Liver (tissue), 9 donors: ENCODE measurements around the gene SKOR2. TPM values are rescaled to one million over a fixed set of nuclear protein-coding genes. Genes with fewer than 3 reads are reported as not detected.

Source experiments
- DNase-seq: peaks from one replicate; pipeline ENCODE4 v3.0.0-alpha.2; 2017; ENCODE audit warnings: low spot score
- H3K27ac ChIP-seq, 2 donors: one replicate each; pipeline ENCODE4 v1.7.0; 2013; ENCODE audit warnings: inconsistent platforms in 2 of 2, low read length in 2 of 2, control low read depth in 1 of 2, low read depth in 1 of 2, mild to moderate bottlenecking in 1 of 2
- H3K27me3 ChIP-seq, 4 donors: one replicate each; pipeline versions ENCODE4 v1.6.1 to v1.7.0; 2013; ENCODE audit warnings: low read length in 3 of 4, inconsistent platforms in 1 of 4, mild to moderate bottlenecking in 1 of 4, moderate library complexity in 1 of 4; ENCODE audit not compliant: control insufficient read depth in 4 of 4, insufficient read depth in 4 of 4
- H3K36me3 ChIP-seq, 4 donors: one replicate each; pipeline versions ENCODE4 v1.6.1 to v1.7.0; 2013; ENCODE audit warnings: low read length in 3 of 4, mild to moderate bottlenecking in 3 of 4, low read depth in 1 of 4, moderate library complexity in 1 of 4; ENCODE audit not compliant: control insufficient read depth in 4 of 4, insufficient read depth in 3 of 4
- H3K4me1 ChIP-seq, 4 donors: one replicate each; pipeline versions ENCODE4 v1.6.1 to v1.7.0; 2013; ENCODE audit warnings: low read length in 3 of 4, mild to moderate bottlenecking in 3 of 4, moderate library complexity in 1 of 4; ENCODE audit not compliant: control insufficient read depth in 4 of 4, insufficient read depth in 4 of 4
- H3K4me3 ChIP-seq, 3 donors: one replicate each; pipeline versions ENCODE4 v1.6.1 to v1.7.0; 2013; ENCODE audit warnings: low read length in 3 of 3, control low read depth in 1 of 3, low read depth in 1 of 3, mild to moderate bottlenecking in 1 of 3
- H3K9ac ChIP-seq, 2 donors: one replicate each; pipeline ENCODE4 v1.7.0; 2013; ENCODE audit warnings: low read length in 2 of 2, mild to moderate bottlenecking in 2 of 2, moderate library complexity in 2 of 2, control low read depth in 1 of 2, low read depth in 1 of 2
- H3K9me3 ChIP-seq, 4 donors: one replicate each; pipeline versions ENCODE4 v1.6.1 to v1.7.0; 2013; ENCODE audit warnings: low read length in 3 of 4; ENCODE audit not compliant: control insufficient read depth in 4 of 4
- EGR1 ChIP-seq, 2 donors: IDR thresholded peaks; 2 replicates each; pipeline ENCODE4 v1.6.1; 2016 to 2018; ENCODE audit warnings: antibody characterized with exemption in 2 of 2, low read depth in 2 of 2
- FOXA2 ChIP-seq: IDR thresholded peaks from 2 replicates; pipeline ENCODE4 v1.6.1; 2016; ENCODE audit warnings: antibody characterized with exemption
- GABPA ChIP-seq, 2 donors: IDR thresholded peaks in 1 of 2; conservative IDR thresholded peaks in 1 of 2; 2 replicates each; pipeline ENCODE4 v1.6.1; 2016; ENCODE audit warnings: antibody characterized with exemption in 2 of 2, mild to moderate bottlenecking in 1 of 2, moderate library complexity in 1 of 2
- HNF4A ChIP-seq, 2 donors: conservative IDR thresholded peaks; 2 replicates each; pipeline ENCODE4 v1.6.1; 2016; ENCODE audit warnings: antibody characterized with exemption in 2 of 2, mild to moderate bottlenecking in 2 of 2
- HNF4G ChIP-seq: IDR thresholded peaks from 2 replicates; pipeline ENCODE4 v1.6.1; 2016; ENCODE audit warnings: antibody characterized with exemption
- JUND ChIP-seq, 2 donors: IDR thresholded peaks; 2 replicates each; pipeline ENCODE4 v1.6.1; 2016; ENCODE audit warnings: antibody characterized with exemption in 2 of 2
- NR2F2 ChIP-seq: IDR thresholded peaks from 2 replicates; pipeline ENCODE4 v1.6.1; 2016; ENCODE audit warnings: antibody characterized with exemption
- RXRA ChIP-seq, 2 donors: IDR thresholded peaks; 2 replicates each; pipeline ENCODE4 v1.6.1; 2017 to 2018; ENCODE audit warnings: antibody characterized with exemption in 2 of 2, mild to moderate bottlenecking in 1 of 2
- SP1 ChIP-seq: IDR thresholded peaks from 2 replicates; pipeline ENCODE4 v1.6.1; 2018; ENCODE audit warnings: antibody characterized with exemption, mild to moderate bottlenecking
- TAF1 ChIP-seq: conservative IDR thresholded peaks from 2 replicates; pipeline ENCODE4 v1.6.1; 2016; ENCODE audit warnings: antibody characterized with exemption, mild to moderate bottlenecking
- YY1 ChIP-seq: IDR thresholded peaks from 2 replicates; pipeline ENCODE4 v1.6.1; 2016; ENCODE audit warnings: antibody characterized with exemption, mild to moderate bottlenecking
- WGBS: extraction: QIAGEN DNeasy Blood & Tissue Kit; methylation state at CpG from one replicate; pipeline ENCODE4 v1.1.7; 2013; 5-methylcytosine and 5-hydroxymethylcytosine counted together
- polyA plus RNA-seq, 2 donors: library from polyadenylated mRNA; stranded (reverse) in 1 of 2; unstranded in 1 of 2; fragments of 200-250 nt in 1 of 2; fragments of >200 nt in 1 of 2; fragmentation: Nextera tagmentation in 1 of 2; extraction: Ambion mirVana in 1 of 2; gene quantifications; one replicate each; pipeline versions ENCODE4 v1.2.1 to v1.2.3, GENCODE V29; 2013 to 2015
- total RNA-seq, 2 donors: library from RNA; depleted of rRNA; stranded (reverse); fragments of >200 nt; gene quantifications; one replicate each; pipeline ENCODE4 v1.2.3, GENCODE V29; 2014
- TF ChIP-seq, protein P1 (sequence below): fragments of 150-350 bp; IDR thresholded peaks from 2 replicates; pipeline ENCODE4 v1.5.1; 2017; ENCODE audit warnings: improper control_type of control experiment, low read depth, low read length; ENCODE audit not compliant: missing input control
- TF ChIP-seq, protein P2 (sequence below): IDR thresholded peaks from 2 replicates; pipeline ENCODE4 v1.6.1; 2016; ENCODE audit warnings: antibody characterized with exemption
- TF ChIP-seq, protein P3 (sequence below): IDR thresholded peaks from 2 replicates; pipeline ENCODE4 v1.6.1; 2016; ENCODE audit warnings: antibody characterized with exemption
- TF ChIP-seq, protein P4 (sequence below): IDR thresholded peaks from 2 replicates; pipeline ENCODE4 v1.6.1; 2016; ENCODE audit warnings: antibody characterized with exemption
- TF ChIP-seq, protein P5 (sequence below): IDR thresholded peaks from 2 replicates; pipeline ENCODE4 v1.6.1; 2016; ENCODE audit warnings: antibody characterized with exemption, mild to moderate bottlenecking
- donor health status: healthy.
- donor health status: healthy.
- donor health status: healthy.
- donor health status: healthy.
- donor health status: healthy.

Gene SKOR2
- total and polyA plus RNA-seq, 4 donors = not detected

DNA sequence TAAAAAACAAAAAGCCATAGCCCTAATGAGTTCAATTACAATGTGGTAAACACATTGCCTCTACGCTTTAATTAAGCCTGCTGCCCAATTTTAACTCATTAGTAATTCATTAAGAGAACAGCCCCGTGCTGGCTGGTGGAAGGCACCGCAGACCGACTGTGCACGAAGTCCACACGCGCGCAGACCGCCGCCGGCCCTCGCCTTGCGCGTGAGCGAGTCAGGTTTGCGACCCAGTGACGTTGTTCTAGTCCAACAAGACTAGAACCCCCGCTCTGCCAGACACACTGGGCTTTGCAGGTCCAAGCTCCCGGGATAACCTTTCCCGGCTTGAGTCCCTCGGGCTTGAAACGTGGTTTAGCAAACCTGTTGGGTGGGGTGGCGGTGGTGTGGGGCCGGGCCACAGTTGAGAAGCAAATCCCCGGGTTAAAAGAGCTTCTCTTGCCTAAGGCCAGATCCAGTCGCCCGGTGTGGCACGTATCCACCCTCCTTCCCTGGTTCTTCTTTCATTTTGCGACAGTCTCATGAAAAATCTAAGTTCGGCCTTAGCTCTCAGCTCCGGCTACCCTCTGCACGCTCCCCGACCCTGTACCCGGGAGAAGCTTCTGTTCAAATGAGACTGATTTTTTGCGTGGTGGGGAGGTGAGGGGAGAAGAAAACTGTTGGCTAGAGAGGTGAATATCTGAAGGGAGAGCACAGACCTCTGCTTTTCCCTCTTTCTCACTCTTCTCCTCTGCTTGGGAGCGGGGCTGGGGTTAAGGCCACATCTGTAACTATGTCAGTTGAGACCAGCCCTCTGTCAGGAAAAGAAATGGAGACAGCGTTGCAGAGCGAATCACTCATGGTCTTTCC is 11.1 kb upstream of the SKOR2 start:
- TF ChIP-seq YY1 = no peak
- TF ChIP-seq, protein P1, sequence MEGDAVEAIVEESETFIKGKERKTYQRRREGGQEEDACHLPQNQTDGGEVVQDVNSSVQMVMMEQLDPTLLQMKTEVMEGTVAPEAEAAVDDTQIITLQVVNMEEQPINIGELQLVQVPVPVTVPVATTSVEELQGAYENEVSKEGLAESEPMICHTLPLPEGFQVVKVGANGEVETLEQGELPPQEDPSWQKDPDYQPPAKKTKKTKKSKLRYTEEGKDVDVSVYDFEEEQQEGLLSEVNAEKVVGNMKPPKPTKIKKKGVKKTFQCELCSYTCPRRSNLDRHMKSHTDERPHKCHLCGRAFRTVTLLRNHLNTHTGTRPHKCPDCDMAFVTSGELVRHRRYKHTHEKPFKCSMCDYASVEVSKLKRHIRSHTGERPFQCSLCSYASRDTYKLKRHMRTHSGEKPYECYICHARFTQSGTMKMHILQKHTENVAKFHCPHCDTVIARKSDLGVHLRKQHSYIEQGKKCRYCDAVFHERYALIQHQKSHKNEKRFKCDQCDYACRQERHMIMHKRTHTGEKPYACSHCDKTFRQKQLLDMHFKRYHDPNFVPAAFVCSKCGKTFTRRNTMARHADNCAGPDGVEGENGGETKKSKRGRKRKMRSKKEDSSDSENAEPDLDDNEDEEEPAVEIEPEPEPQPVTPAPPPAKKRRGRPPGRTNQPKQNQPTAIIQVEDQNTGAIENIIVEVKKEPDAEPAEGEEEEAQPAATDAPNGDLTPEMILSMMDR = no peak
- no peak for TF ChIP-seq TAF1
- TF ChIP-seq, protein P2, sequence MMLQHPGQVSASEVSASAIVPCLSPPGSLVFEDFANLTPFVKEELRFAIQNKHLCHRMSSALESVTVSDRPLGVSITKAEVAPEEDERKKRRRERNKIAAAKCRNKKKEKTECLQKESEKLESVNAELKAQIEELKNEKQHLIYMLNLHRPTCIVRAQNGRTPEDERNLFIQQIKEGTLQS = no peak
- no peak for TF ChIP-seq RXRA (IDR thresholded peaks at IDR 0.05)
- peaks cover 3 to 28% (median 25%) of the 10 kb centered on the region in 4 donors for H3K27me3 ChIP-seq

DNA sequence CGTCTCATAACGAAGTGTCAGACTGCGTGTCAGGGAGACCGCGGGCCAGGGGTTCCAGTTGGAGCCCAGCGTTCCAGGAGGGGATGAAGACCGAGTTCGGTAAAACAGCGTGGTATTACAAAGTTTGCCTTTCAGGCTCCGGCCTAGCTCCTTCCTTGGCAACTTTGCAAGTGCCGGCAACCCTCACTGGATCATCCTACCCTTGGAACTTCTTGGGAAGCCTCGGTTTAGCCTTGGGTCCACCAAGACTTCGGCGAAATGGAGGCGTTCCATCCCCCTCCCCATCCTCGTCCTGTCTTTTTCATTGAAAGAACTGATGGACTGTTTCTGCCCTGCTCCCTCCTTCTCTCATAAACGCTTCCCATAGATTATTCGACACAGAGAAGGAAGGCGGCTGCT is 10.4 kb upstream of the SKOR2 start:
- TF ChIP-seq, protein P3, sequence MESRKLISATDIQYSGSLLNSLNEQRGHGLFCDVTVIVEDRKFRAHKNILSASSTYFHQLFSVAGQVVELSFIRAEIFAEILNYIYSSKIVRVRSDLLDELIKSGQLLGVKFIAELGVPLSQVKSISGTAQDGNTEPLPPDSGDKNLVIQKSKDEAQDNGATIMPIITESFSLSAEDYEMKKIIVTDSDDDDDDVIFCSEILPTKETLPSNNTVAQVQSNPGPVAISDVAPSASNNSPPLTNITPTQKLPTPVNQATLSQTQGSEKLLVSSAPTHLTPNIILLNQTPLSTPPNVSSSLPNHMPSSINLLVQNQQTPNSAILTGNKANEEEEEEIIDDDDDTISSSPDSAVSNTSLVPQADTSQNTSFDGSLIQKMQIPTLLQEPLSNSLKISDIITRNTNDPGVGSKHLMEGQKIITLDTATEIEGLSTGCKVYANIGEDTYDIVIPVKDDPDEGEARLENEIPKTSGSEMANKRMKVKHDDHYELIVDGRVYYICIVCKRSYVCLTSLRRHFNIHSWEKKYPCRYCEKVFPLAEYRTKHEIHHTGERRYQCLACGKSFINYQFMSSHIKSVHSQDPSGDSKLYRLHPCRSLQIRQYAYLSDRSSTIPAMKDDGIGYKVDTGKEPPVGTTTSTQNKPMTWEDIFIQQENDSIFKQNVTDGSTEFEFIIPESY = no peak
- TF ChIP-seq NR2F2 (no peak), EGR1 (IDR thresholded peaks at IDR 0.05; ENCODE audit: low read depth in 2 of 2) (no peak), HNF4A (conservative IDR thresholded peaks at IDR 0.05) (no peak), HNF4G (no peak), YY1 (no peak), TAF1 (no peak), SP1 (no peak), JUND (IDR thresholded peaks at IDR 0.05) (no peak), GABPA (IDR thresholded peaks at IDR 0.05 in 1 of 2, conservative IDR thresholded peaks at IDR 0.05 in 1 of 2) (no peak), FOXA2 (no peak)
- TF ChIP-seq, protein P4, sequence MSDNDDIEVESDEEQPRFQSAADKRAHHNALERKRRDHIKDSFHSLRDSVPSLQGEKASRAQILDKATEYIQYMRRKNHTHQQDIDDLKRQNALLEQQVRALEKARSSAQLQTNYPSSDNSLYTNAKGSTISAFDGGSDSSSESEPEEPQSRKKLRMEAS = no peak
- TF ChIP-seq, protein P1 = no peak
- TF ChIP-seq, protein P5, sequence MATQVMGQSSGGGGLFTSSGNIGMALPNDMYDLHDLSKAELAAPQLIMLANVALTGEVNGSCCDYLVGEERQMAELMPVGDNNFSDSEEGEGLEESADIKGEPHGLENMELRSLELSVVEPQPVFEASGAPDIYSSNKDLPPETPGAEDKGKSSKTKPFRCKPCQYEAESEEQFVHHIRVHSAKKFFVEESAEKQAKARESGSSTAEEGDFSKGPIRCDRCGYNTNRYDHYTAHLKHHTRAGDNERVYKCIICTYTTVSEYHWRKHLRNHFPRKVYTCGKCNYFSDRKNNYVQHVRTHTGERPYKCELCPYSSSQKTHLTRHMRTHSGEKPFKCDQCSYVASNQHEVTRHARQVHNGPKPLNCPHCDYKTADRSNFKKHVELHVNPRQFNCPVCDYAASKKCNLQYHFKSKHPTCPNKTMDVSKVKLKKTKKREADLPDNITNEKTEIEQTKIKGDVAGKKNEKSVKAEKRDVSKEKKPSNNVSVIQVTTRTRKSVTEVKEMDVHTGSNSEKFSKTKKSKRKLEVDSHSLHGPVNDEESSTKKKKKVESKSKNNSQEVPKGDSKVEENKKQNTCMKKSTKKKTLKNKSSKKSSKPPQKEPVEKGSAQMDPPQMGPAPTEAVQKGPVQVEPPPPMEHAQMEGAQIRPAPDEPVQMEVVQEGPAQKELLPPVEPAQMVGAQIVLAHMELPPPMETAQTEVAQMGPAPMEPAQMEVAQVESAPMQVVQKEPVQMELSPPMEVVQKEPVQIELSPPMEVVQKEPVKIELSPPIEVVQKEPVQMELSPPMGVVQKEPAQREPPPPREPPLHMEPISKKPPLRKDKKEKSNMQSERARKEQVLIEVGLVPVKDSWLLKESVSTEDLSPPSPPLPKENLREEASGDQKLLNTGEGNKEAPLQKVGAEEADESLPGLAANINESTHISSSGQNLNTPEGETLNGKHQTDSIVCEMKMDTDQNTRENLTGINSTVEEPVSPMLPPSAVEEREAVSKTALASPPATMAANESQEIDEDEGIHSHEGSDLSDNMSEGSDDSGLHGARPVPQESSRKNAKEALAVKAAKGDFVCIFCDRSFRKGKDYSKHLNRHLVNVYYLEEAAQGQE = no peak
- TF ChIP-seq, protein P2 = no peak
- Histone ChIP-seq H3K9me3 (peaks cover 0 to 2% (median 0%) of the 10 kb centered on the region in 4 donors), H3K27ac (no peak overlapping the region), H3K36me3 (no peaks in the 10 kb centered on the region), H3K4me1 (peaks cover 0 to 13% (median 10%) of the 10 kb centered on the region in 4 donors), H3K4me3 (no peak overlapping the region), H3K9ac (no peak overlapping the region), H3K27me3 (peaks cover 3 to 28% (median 25%) of the 10 kb centered on the region in 4 donors)
- WGBS = 7% methylated on average over 19 of the region's 19 CpGs
- no peak for DNase-seq

More for the DNA sequence above, 11.1 kb upstream of the SKOR2 start:
- H3K4me1 ChIP-seq = peaks cover 0 to 13% (median 10%) of the 10 kb centered on the region in 4 donors
- no peaks in the 10 kb centered on the region for H3K36me3 ChIP-seq
- no peak for DNase-seq
- H3K9ac ChIP-seq = no peak overlapping the region
- 8% methylated on average over 38 of the region's 38 CpGs for WGBS
- H3K27ac ChIP-seq = no peak overlapping the region
- no peak overlapping the region for H3K4me3 ChIP-seq
- H3K9me3 ChIP-seq = peaks cover 0 to 2% (median 0%) of the 10 kb centered on the region in 4 donors
